Smooth muscle cell of the coronary artery (primary cell): Measurements from ENCODE around the gene ZNF85. TPM values are rescaled to one million over a fixed set of nuclear protein-coding genes. Genes with fewer than 3 reads are reported as not detected.

Experiments
- total RNA-seq: library from RNA; depleted of rRNA; stranded (reverse); fragments of >200 nt; gene quantifications from 2 replicates; pipeline ENCODE4 v1.2.3, GENCODE V29; 2014; ENCODE audit warnings: low replicate concordance

The ZNF85 gene
- total RNA-seq, result 4.3 and 5.3 TPM in 2 replicates

GRCh38 chr19:20923077-20923871 lies at the start of gene ZNF85:
ZNF85 (plus strand) TSS chr19:20923251; CDS start chr19:20923401, 150 bp downstream.

Other genes with a start within 250 kb of the ZNF85 start
- 0.82 and 1.3 TPM in 2 replicates for gene ZNF66, start 146.9 kb upstream of the ZNF85 start, total RNA-seq
- 4.3 and 4.4 TPM in 2 replicates for gene ZNF430, start 97.4 kb downstream of the ZNF85 start, total RNA-seq
- 2.6 TPM in 2 replicates for gene ZNF714, start 159.0 kb downstream of the ZNF85 start, total RNA-seq
- 2.8 and 7.8 TPM in 2 replicates for gene ZNF431, start 218.8 kb downstream of the ZNF85 start, total RNA-seq